A673 (cell line): ENCODE measurements around the gene JARID2.

Source experiments
- EZH2 ChIP-seq: fragments of 200-600 bp; sonication (generic); IDR thresholded peaks from 2 replicates; pipeline ENCODE4 v1.6.1; 2017; ENCODE audit warnings: borderline replicate concordance, low read depth, mild to moderate bottlenecking, mixed read lengths, antibody characterized with exemption, low read length; ENCODE audit not compliant: poor library complexity, severe bottlenecking
- TF ChIP-seq, protein P1 (sequence below): fragments of 300-800, 200-600 bp; sonication (generic); conservative IDR thresholded peaks from 2 replicates; pipeline ENCODE4 v1.5.1; 2017; ENCODE audit warnings: low read depth, mild to moderate bottlenecking, antibody characterized with exemption, low read length, moderate library complexity, mixed read lengths

DNA sequence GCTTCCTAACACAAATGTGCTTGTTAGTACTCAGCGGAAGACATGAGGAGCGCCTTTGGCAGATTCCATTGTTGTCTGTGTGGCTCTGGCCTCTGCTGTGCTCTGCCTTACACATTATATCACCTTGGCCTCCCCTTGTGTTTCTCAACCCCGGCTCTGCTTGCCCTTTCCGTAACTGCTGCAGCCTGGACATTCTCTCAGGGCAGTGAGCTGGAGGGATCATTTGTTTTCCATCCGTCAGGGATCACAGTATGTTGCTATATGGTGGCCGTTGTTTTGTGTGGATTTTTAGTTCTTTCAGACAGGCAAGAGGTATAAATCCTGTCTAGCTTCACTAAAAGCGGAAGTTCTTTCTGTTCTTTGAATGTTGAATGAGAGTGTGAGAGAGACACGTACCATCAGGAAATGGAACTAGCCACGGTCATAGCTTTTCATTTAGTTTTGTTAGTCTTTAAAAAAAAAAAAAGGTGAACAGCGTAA lies 175.1 kb downstream of the JARID2 start:
- TF ChIP-seq, protein P1, sequence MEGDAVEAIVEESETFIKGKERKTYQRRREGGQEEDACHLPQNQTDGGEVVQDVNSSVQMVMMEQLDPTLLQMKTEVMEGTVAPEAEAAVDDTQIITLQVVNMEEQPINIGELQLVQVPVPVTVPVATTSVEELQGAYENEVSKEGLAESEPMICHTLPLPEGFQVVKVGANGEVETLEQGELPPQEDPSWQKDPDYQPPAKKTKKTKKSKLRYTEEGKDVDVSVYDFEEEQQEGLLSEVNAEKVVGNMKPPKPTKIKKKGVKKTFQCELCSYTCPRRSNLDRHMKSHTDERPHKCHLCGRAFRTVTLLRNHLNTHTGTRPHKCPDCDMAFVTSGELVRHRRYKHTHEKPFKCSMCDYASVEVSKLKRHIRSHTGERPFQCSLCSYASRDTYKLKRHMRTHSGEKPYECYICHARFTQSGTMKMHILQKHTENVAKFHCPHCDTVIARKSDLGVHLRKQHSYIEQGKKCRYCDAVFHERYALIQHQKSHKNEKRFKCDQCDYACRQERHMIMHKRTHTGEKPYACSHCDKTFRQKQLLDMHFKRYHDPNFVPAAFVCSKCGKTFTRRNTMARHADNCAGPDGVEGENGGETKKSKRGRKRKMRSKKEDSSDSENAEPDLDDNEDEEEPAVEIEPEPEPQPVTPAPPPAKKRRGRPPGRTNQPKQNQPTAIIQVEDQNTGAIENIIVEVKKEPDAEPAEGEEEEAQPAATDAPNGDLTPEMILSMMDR = no peak
- no peak for TF ChIP-seq EZH2
